Suprapubic skin (tissue), 3 donors: ENCODE measurements around the gene PSMD10.

Experiments
- CTCF ChIP-seq, 2 donors: fragments of 200-600 bp in 1 of 2; fragments of 450-650 bp in 1 of 2; sonication (generic) in 1 of 2; IDR thresholded peaks; one replicate each; pipeline ENCODE4 v1.5.1; 2016 to 2019; ENCODE audit warnings: antibody characterized with exemption in 2 of 2, mild to moderate bottlenecking in 1 of 2, moderate library complexity in 1 of 2
- POLR2AphosphoS5 ChIP-seq, 3 donors: sonication (generic); formaldehyde crosslinking; IDR thresholded peaks; one replicate each; pipeline ENCODE4 v1.6.1; 2017; ENCODE audit warnings: antibody characterized with exemption in 3 of 3

GRCh38 chrX:108090491-108091263, 665 bp downstream of the PSMD10 start:
- TF ChIP-seq POLR2AphosphoS5 (IDR thresholded peaks at IDR 0.05) (no peak), CTCF (IDR thresholded peaks at IDR 0.05) (no peak)
